Cardiac fibroblast (primary cell): ENCODE results near the gene OPCML.

ENCODE experiments used
- DNase-seq, 2 donors: peaks; one replicate each; pipeline versions ENCODE4 v3.0.0 to v3.0.0-alpha.2; 2010; ENCODE audit warnings: low read depth in 2 of 2
- H3K4me3 ChIP-seq, 2 donors: replicated peaks in 1 of 2; 1 replicate in 1 of 2; 2 replicates in 1 of 2; pipeline ENCODE4 v1.5.1; 2011; ENCODE audit warnings: low read depth in 2 of 2, low read length in 2 of 2, mild to moderate bottlenecking in 2 of 2, moderate library complexity in 1 of 2
- CTCF ChIP-seq: IDR thresholded peaks from one replicate; pipeline ENCODE4 v1.5.1; 2011; ENCODE audit warnings: low read depth, mild to moderate bottlenecking, low read length, inconsistent platforms

OPCML gene

GRCh38 chr11:132745306-132745705 lies 787.0 kb downstream of the OPCML start:
- TF ChIP-seq CTCF = no peak
- no peak overlapping the region for H3K4me3 ChIP-seq
- DNase-seq = no peak

DNA sequence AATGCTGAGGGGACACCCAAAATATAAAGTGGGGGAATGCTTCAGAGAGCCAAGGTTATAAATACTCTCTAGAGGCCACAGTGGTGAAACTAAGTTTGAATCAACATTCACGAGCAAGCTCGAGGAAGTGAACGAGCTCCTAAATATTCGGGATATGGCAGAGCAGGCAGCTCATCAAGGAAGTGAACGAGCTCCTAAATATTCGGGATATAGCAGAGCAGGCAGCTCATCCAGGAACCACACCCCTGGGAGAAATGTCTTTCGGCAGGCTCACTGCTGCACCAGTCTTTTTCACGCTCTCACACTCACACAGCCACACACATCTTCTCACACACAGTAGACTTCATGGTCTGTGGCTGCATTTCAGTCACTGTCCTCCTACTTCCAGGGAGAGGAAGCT lies 787.5 kb downstream of the OPCML start:
- H3K4me3 ChIP-seq = no peak overlapping the region
- peak; percentile 14 to 26 for DNase-seq
- TF ChIP-seq CTCF = no peak

DNA sequence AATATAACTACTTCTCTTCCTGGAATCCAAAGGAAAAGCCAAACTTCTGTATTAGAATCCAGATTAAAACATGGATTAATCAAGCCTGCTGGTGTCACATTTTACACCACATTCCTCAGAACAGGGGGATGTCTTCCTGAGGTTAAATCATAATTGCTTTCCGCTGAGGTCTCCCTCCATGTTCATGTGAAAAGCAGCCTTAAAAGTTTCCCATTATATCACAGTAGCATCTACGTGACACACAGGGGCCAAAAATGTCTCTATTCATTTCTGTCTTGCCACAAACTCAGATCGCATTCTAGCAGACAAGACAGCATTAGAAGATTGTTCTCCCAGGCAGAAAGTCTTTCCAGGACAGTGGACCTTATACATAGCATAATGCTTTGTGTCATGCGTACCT lies 788.7 kb downstream of the OPCML start:
- no peak overlapping the region for H3K4me3 ChIP-seq
- no peak for TF ChIP-seq CTCF
- DNase-seq = no peak

DNA sequence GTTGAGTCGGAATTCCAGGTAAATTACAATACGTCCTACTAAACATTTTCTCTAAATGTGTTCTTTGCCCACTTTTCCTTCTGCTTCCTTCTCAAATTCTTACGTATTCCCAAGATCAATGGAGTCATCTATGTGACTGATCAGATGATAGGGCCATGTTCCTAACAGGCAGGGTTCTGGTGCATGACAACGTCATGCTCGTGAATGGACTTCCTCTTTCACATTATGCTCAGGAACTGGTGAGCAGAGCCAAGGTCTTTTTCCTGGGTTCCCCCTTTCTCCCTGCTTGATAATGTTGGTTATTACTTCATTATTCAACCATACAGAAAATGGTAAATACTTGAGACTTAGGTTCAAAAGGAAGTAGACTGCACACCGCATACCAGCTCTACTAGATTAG lies 789.4 kb downstream of the OPCML start:
- H3K4me3 ChIP-seq = no peak overlapping the region
- TF ChIP-seq CTCF = no peak
- no peak for DNase-seq

DNA sequence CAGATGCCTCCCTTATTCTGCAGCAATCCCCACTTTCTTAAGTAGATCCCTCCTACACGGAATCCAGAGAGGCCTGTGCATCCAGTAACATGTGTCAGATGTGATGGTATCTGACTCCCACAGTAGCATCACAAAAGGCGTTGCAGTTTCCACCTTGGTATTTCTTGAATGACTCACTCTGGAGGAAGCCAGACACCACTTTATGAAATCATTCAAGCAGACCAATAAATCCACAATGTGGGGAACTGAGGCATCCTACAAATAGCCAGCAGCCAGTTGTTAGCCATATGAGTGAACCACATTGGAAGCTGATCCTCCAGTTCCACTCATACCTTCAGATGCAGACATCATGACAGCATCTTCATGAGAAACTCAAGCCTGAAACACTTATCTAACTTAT lies 798.1 kb downstream of the OPCML start:
- peak in 1 of 2 donors; percentile 73 for DNase-seq

GRCh38 chr11:132728026-132728425 lies 804.3 kb downstream of the OPCML start:
- H3K4me3 ChIP-seq = no peak overlapping the region
- no peak for DNase-seq
- no peak for TF ChIP-seq CTCF

More for the DNA sequence above, 798.1 kb downstream of the OPCML start:
- TF ChIP-seq CTCF = no peak
- no peak overlapping the region for H3K4me3 ChIP-seq

GRCh38 chr11:132721526-132721925 lies 810.8 kb downstream of the OPCML start:
- no peak overlapping the region for H3K4me3 ChIP-seq
- no peak for DNase-seq
- no peak for TF ChIP-seq CTCF
